Hematopoietic multipotent progenitor cell treated with erythropoietin and hydrocortisone succinate and interleukin-3 and kit ligand, for 17 days (in vitro differentiated cells): ENCODE measurements around the gene SMIM13.

ENCODE experiments used
- DNase-seq: peaks from one replicate; pipeline ENCODE4 v3.0.0-alpha.2; 2015; ENCODE audit warnings: low spot score

The SMIM13 gene

DNA sequence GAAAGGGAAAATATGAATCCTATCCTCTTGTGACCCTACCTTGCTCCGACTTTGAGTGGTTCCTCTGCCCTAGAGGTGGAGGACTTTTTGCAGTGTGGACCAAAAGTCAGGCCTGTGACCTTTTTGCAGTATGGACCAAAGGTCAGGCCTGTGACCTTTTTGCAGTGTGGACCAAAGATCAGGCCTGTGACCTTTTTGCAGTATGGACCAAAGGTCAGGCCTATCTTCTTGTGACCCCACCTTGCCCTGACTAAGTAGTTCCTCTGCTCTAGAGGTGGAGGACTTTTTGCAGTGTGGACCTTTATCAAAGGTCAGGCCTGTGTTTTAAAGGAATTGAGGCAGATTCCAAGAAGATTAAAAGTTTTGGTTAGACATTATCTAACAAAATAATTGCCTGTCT lies 28.7 kb downstream of the SMIM13 start:
- DNase-seq: no peak

GRCh38 chr6:11123978-11124377 lies 30.3 kb downstream of the SMIM13 start:
- DNase-seq: no peak

DNA sequence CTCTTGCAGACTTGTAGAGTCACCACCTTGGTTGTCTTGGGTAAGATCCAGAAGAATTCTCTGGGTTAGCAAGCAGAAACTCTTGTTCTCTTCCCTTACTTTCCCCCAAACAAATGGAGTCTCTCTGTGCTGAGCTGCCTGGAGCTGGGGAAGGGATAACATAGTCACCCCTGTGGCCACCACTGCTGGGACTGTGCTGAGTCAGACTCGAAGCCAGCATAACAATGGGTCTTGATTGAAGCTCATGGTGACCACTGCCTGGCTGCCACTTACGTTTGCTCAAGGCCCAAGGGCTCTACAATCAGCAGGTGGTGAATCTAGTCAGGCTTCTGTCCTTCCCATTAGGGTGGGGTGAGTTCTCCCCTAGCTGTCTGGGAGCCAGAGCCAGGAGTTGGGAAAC lies 33.2 kb downstream of the SMIM13 start:
- DNase-seq: no peak

DNA sequence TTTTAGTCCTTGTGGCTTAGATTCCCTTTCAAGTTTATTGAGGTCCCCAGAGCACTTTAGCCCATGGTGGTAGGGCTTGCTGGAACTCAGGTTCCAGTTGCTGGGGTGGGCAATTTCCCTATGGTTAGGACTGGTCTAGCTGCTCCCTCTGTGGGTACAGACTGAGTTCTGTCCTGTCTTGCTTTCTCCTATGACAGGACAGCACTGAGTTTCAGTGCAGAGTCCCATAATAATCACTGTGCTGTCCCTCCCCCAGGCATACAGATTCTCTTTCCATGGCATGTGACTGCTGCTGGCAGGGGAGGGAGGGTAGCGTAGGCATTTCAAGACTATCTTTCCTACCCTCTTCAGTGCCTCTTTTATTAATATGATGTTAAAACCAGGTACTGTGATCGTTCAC lies 35.0 kb downstream of the SMIM13 start:
- no peak for DNase-seq

DNA sequence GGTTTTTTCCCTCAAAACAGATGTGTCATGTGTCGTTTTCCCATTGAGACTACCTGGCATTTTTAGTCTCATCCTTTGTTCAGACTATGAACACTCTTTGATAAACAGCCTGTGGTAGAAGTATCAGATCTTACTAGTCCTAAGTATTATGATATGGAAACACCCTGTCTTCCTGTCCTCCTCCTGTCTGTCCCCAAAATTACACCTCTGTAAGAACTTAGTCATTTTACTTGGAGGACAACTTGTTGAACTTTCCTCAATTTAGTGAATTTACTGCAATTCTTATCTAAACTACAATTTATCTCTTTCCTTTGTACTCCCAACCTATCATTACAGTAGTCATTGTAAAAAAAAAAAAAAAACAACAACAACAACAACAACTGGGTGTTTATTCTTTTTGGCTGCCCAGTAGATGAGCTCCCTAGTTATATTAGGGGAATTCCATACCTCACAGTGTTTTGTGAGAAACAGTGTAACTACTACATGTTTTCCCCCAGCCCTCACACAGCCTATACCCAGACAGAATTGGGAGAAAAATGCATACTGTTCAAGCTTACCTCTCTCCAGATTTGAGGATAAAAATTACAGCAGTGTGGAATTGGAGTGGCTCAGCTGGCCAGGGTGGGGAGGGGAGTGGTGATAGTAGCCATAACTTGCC lies 36.4 kb downstream of the SMIM13 start:
- DNase-seq: no peak

- no peak for DNase-seq
These were observed 37.0 kb downstream of the SMIM13 start for GRCh38 chr6:11130605-11131004.

DNA sequence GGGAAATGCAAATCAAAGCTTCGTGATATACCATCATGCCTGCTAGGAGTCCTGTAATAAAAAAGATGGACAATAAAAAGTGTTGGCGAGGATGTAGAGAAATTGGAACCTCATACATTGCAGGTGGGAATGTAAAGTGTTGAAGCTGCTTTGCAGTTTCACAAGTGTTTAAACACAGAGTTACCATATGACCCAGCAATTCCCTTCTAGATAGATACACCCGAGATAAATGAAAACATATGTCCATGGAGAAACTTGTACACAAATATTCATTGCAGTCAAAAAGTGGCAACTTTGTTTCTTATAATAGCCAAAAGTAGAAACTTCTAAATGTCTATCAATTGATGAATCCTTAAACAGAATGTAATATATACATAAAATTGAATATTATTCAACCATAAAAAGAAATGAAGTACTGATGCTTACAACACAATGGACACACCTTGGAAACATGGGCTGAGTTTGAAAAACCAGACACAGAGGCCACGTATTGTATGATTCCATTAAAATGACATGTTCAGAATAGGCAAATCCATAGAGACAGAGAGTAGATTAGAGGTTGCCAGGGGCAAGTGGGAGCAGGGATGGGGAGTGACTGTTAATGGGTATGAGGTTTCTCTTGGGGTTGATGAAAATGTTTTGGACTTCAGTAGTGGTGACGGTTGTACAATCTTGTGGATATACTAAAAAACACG lies 38.7 kb downstream of the SMIM13 start:
- DNase-seq: no peak

GRCh38 chr6:11133281-11133680 lies 39.6 kb downstream of the SMIM13 start:
- DNase-seq: no peak

GRCh38 chr6:11136809-11137208 lies 43.2 kb downstream of the SMIM13 start:
- DNase-seq: no peak

- DNase-seq: no peak
These were observed 45.7 kb downstream of the SMIM13 start for GRCh38 chr6:11139051-11139960.

DNA sequence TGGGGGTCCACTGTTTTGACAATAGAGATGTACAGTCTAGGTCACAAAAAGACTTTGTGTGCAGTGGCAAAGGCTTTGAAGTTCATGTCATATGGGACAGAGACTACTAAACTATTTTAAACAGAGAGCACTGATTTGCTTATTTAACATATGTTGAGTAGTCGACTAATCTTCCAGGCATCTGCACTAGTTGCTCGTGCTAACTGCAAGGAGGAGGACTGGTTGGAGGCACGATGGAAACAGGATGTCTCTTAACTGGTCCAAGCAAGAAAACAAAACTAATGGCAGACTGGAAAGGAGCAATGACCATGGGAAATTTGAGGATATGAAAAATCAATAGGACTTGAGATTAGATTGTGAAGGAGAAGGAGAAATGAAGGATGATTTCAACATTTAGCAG lies 46.4 kb downstream of the SMIM13 start:
- no peak for DNase-seq

DNA sequence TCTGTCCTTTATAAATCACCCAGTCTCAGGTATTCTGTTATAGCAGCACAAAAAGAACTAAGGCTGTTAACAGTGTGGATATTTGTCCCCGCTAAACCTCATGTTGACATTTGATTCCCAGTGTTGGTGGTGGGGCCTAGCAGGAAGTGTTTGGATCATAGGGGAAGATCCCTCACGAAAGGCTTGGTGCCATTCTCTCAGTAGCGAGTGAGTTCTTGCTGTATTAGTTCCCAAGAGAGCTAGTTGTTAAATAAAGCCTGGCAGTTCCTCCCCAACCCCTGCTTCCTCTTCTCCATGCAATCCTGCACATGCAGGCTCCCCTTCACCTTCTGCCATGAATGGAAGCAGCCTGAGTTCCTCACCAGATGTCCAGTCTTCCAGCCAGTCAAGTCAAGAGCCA lies 47.7 kb downstream of the SMIM13 start:
- DNase-seq: no peak

- no peak for DNase-seq
These were observed 48.8 kb downstream of the SMIM13 start for GRCh38 chr6:11142296-11143027.

GRCh38 chr6:11143394-11144371 lies 50.0 kb downstream of the SMIM13 start:
- DNase-seq: peak; percentile 24

GRCh38 chr6:11144393-11144851 lies 50.8 kb downstream of the SMIM13 start:
- DNase-seq: peak; percentile 59

GRCh38 chr6:11146117-11146826 lies 52.6 kb downstream of the SMIM13 start:
- DNase-seq: no peak

GRCh38 chr6:11149551-11149950 lies 55.9 kb downstream of the SMIM13 start:
- no peak for DNase-seq

DNA sequence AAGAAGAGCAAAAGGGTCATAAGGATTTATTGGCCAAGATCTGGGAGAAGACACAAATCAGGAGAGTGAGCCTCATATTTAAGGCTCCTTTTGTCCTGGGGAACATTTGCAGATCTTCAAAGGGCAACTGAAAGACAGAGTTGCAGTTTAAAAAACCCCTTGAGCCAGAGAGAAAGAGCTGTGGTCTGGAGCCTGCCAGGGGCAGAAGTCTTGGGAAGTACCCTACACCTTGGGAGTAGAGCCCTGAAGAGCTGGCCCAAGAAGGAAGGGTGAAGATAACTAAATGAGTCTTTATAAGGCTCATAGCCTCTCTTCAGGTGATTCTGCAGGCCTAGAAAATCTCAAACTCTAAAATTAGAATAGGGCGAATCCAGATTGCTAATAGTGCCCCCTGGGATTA lies 57.9 kb downstream of the SMIM13 start:
- DNase-seq: no peak

DNA sequence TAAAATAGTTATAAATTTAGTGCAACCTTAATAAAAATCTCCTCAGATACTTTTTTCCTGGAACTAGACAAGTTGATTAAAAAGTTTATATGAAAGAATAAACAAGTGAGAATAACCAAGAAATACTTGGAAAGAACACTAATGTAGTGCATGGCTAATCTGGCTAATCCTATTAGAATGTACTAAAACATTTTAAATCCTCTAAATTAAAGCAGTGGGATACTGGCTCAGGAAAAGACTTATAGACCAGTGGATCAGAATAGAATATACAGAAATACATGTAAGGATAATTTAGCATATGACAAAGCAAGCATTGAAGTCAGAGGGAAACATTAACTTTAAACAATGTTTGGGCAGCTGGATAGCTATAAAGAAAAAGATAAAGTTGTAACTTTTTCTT lies 58.9 kb downstream of the SMIM13 start:
- DNase-seq: no peak

- DNase-seq: no peak
These were observed 59.8 kb downstream of the SMIM13 start for GRCh38 chr6:11153447-11153846.
